Mucosa of descending colon (tissue), 3 donors: ENCODE data around the gene MGAM2. TPM values are rescaled to one million over a fixed set of nuclear protein-coding genes. Genes with fewer than 3 reads are reported as not detected.

Experiments
- ATAC-seq: fragments of 200-7000 bp; cut with Tn5 transposase; one replicate; pipeline ENCODE4 v1.9.1; 2020; ENCODE audit warnings: mild to moderate bottlenecking, moderate library complexity
- DNase-seq, 3 donors: peaks; one replicate each; pipeline ENCODE4 v3.0.0-alpha.2; 2020
- H3K36me3 ChIP-seq: fragments of 200-600 bp; one replicate; pipeline ENCODE4 v1.8.0; 2021; ENCODE audit warnings: low read depth, mild to moderate bottlenecking
- H3K4me1 ChIP-seq: fragments of 200-600 bp; one replicate; pipeline ENCODE4 v1.8.0; 2021; ENCODE audit warnings: low read depth, mild to moderate bottlenecking
- H3K4me3 ChIP-seq: fragments of 200-600 bp; one replicate; pipeline ENCODE4 v1.8.0; 2021; ENCODE audit warnings: mild to moderate bottlenecking
- H3K9me3 ChIP-seq: fragments of 200-600 bp; one replicate; pipeline ENCODE4 v1.8.0; 2021; ENCODE audit warnings: mild to moderate bottlenecking
- CTCF ChIP-seq: fragments of 200-600 bp; IDR thresholded peaks from one replicate; pipeline ENCODE4 v1.8.0; 2022; ENCODE audit warnings: antibody characterized with exemption, mild to moderate bottlenecking
- intact Hi-C, 2 donors: fragments of 100-400 bp; cut with DNase I in 1 of 2; cut with micrococcal nuclease in 1 of 2; formaldehyde crosslinking; loops; one replicate each; pipeline versions ENCODE4 v1.11.0 to v1.11.1; 2022; cut with DNase I, micrococcal nuclease
- total RNA-seq, 3 donors: library from RNA; stranded (reverse); fragmentation: NEBNext Ultra II Directional in 2 of 3; extraction: Animal tissue kit (Norgen Biotek cat#: 25700) in 2 of 3; gene quantifications; one replicate each; pipeline versions ENCODE4 v1.2.1 to v1.2.4, GENCODE V29; 2021 to 2023
- donor health status: DM: no; HTN: no; CAD: no; lungs with moderate emphysema.
- donor health status: DM: no; HTN: no; CAD: no.
- donor health status: DM: no; HTN: yes; CAD: no.

Gene MGAM2
- total RNA-seq, 3 donors from 2014 or later = 11.8 to 33.2 (median 25.5) TPM

DNA sequence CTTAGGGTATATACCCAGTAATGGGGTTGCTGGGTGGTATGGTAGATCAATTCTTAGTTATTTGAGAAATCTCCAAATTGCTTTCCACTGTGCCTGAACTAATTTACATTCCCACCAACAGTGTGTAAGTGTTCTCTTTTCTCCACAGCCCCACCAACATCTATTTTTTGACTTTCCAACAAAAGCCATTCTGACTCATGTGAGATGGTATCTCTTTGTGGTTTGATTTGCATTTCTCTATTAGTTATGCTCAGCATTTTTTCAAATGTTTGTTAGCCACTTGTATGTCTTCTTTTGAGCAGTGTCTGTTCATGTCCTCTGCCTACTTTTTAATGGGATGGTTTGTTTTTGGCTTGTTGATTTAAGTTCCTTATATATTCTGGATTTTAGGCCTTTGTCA, 66.4 kb downstream of the MGAM2 start:
- no peak for TF ChIP-seq CTCF
- H3K36me3 ChIP-seq = no peaks in the 10 kb centered on the region
- H3K4me1 ChIP-seq = no peaks in the 10 kb centered on the region

GRCh38 chr7:142180426-142180825, 68.9 kb downstream of the MGAM2 start:
- ATAC-seq = no peak
- no peaks in the 10 kb centered on the region for H3K9me3 ChIP-seq
- H3K4me1 ChIP-seq = no peaks in the 10 kb centered on the region
- no peak for DNase-seq
- no peak for TF ChIP-seq CTCF
- no peaks in the 10 kb centered on the region for H3K36me3 ChIP-seq
- H3K4me3 ChIP-seq = no peak overlapping the region
- intact Hi-C loops = no loop called here

More for the DNA sequence above, 66.4 kb downstream of the MGAM2 start:
- DNase-seq = no peak
- no peak for ATAC-seq
- Histone ChIP-seq H3K4me3 (no peak overlapping the region), H3K9me3 (no peaks in the 10 kb centered on the region)
- intact Hi-C loops = no loop called here

DNA sequence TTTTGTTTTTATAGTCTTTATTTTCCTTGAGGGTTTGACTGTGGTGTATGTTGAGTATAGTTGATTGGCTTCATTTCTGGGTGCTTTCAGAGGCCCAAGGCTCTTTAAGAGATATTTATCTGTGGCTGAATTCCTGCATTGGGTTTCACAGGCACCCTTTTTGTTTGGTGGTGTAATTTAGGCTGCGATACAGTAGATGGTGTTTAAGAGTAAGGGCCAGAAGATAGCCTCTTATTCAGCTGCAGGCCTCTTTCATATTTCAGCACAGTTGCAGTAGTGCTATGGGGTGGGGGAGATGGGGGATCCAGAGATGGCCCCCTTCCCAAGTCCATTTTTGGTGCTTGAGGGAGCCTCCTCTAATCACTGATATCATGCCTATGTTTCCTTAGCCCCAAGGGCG, 69.7 kb downstream of the MGAM2 start:
- Histone ChIP-seq H3K4me1 (no peaks in the 10 kb centered on the region), H3K9me3 (no peaks in the 10 kb centered on the region), H3K36me3 (no peaks in the 10 kb centered on the region), H3K4me3 (no peak overlapping the region)
- intact Hi-C loops = no loop called here
- ATAC-seq (no peak), DNase-seq (no peak)
- no peak for TF ChIP-seq CTCF

DNA sequence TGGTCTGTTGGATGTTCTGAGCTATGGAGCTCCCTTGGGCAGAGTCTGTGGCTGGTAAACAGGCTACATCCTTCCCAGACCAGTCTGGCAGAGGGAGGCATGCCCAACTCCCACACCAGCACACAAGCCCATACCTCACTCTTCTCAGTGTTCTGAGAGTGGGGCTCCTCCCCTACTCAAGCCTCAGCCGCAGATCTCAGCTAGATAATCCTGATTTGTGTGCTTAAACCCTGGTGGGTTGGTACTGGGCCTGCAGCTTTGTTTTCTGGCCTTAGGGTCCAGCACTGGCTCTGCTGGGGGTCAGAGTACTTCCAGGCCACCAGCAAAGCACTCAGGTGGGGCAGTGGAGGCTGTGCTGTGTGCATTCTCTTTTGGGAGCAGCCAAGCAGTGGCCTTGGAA, 70.4 kb downstream of the MGAM2 start:
- no peak for ATAC-seq
- TF ChIP-seq CTCF = no peak
- H3K4me3 ChIP-seq = no peak overlapping the region
- intact Hi-C loops = no loop called here
- H3K4me1 ChIP-seq = no peaks in the 10 kb centered on the region
- H3K36me3 ChIP-seq = no peaks in the 10 kb centered on the region
- DNase-seq = no peak
- no peaks in the 10 kb centered on the region for H3K9me3 ChIP-seq

DNA sequence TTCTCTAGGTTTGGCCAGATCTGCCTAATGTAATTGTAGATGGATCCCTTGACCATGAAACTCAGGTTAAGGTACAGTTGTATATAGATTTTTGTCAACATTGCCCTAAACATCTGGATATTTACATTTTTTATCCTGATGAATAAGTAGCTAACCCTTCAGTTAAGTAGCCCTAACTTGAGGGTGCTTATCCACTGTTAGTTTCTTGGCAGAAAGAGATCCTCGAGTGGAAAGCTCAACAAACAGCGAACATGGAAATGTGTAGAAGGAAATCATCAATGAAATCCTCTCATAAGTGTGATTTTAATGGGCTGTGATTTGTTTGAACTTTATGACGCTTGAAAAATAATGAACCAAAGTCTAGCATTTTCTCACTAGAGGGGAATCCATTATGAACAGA, 73.6 kb downstream of the MGAM2 start:
- H3K9me3 ChIP-seq = no peaks in the 10 kb centered on the region
- no peaks in the 10 kb centered on the region for H3K4me1 ChIP-seq
- TF ChIP-seq CTCF = no peak
- intact Hi-C loops = loop anchor here in 1 of 2 donors (5.0 kb wide), 1 partner anchor 208 kb away; no protein-coding TSS in a partner anchor
- DNase-seq (no peak), ATAC-seq (no peak)
- H3K36me3 ChIP-seq = no peaks in the 10 kb centered on the region
- no peak overlapping the region for H3K4me3 ChIP-seq

DNA sequence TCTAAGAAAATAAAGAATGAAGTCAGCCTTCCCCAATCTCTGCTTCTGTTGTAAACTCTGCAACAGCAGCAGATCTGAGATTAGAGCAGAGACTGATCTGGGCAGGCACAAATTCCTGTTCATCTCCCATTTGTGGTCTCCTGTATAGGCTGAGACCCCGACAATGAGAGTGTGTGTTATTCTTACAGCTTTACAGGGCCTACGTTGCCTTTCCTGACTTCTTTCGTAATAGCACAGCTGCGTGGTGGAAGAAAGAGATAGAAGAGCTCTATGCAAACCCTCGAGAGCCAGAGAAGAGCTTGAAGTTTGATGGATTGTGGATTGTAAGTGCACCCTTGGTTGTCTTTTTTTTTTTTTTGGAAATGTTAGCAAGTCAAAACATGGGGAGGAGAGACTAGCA, 74.3 kb downstream of the MGAM2 start:
- H3K36me3 ChIP-seq = no peaks in the 10 kb centered on the region
- no peak overlapping the region for H3K4me3 ChIP-seq
- no peak for TF ChIP-seq CTCF
- no peak for DNase-seq
- intact Hi-C loops = loop anchor here in 1 of 2 donors (5.0 kb wide), 1 partner anchor 208 kb away; no protein-coding TSS in a partner anchor
- no peaks in the 10 kb centered on the region for H3K4me1 ChIP-seq
- no peaks in the 10 kb centered on the region for H3K9me3 ChIP-seq
- ATAC-seq = no peak
